IPS-20b (cell line): Measurements from ENCODE around the gene SCRN2.
A peak's percentile ranks its signal among the peaks of the same experiment; 100 is the strongest.

Experiments
- H3K27ac ChIP-seq: one replicate; pipeline ENCODE4 v1.5.1; 2013; ENCODE audit warnings: low read length
- H3K27me3 ChIP-seq: 2 replicates; pipeline ENCODE4 v1.6.1; 2013; ENCODE audit warnings: mild to moderate bottlenecking, low read length, inconsistent platforms; ENCODE audit not compliant: insufficient read depth
- H3K36me3 ChIP-seq: 2 replicates; pipeline ENCODE4 v1.6.1; 2013; ENCODE audit warnings: low read depth, mild to moderate bottlenecking, inconsistent platforms, low read length, moderate library complexity; ENCODE audit not compliant: insufficient read depth
- H3K4me1 ChIP-seq: 2 replicates; pipeline ENCODE4 v1.6.1; 2013; ENCODE audit warnings: mild to moderate bottlenecking, control low read depth, inconsistent platforms, low read length, moderate library complexity; ENCODE audit not compliant: insufficient read depth
- H3K4me3 ChIP-seq: 2 replicates; pipeline ENCODE4 v1.5.1; 2013; ENCODE audit warnings: mild to moderate bottlenecking, low read length, inconsistent platforms
- H3K9ac ChIP-seq: 2 replicates; pipeline ENCODE4 v1.6.1; 2013; ENCODE audit warnings: low read depth, mild to moderate bottlenecking, inconsistent platforms, low read length, moderate library complexity
- H3K9me3 ChIP-seq: 2 replicates; pipeline ENCODE4 v1.6.1; 2013; ENCODE audit warnings: mild to moderate bottlenecking, low read depth, low read length, inconsistent platforms; ENCODE audit not compliant: insufficient read depth

Gene SCRN2

DNA sequence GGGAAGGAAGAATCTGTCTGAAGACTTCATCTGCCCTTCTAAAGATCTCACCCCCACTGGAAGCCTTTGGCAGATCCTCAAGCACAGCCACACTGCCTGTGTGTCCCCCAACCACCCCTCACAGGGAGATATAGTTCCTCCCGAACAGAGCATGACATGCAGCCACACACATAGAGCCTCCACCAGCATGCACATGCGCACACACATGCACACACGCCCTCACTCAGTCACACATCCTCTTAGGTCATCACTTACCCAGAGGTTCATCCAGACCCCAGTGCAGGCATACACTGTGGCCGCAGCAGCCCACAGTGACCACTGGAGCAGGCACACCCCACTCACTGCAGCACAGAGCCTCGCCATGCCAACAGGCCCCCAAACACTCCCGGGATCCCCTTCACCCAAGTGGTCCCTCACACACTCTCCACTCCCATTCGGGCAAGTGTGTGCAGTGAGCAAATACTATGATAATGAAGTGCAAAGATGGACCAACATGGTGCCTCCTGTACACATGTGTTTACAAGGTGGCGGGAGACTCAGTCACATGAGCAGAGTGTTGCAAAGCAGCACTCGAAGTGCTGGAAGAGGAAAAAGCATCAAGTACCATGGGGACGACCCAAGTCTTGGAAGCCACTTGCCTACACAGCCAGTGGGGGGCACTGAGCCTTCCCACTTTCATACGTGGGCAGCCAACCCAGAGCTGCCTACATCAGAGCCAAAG lies 26.9 kb upstream of the SCRN2 start:
- peaks cover 71% of the 10 kb centered on the region for H3K27me3 ChIP-seq
- H3K9ac ChIP-seq, result no peak overlapping the region
- H3K4me3 ChIP-seq, result no peak overlapping the region
- H3K4me1 ChIP-seq, result peaks cover 9% of the 10 kb centered on the region; the same call in 1 of the 2 replicates
- H3K27ac ChIP-seq, result no peak overlapping the region
- no peaks in the 10 kb centered on the region for H3K9me3 ChIP-seq
- H3K36me3 ChIP-seq, result no peaks in the 10 kb centered on the region

GRCh38 chr17:47866941-47867340 lies 25.9 kb upstream of the SCRN2 start:
- H3K4me1 ChIP-seq, result peaks cover 9% of the 10 kb centered on the region; the same call in 1 of the 2 replicates
- H3K27ac ChIP-seq, result no peak overlapping the region
- H3K4me3 ChIP-seq, result no peak overlapping the region
- no peak overlapping the region for H3K9ac ChIP-seq
- H3K27me3 ChIP-seq, result peaks cover 67% of the 10 kb centered on the region
- H3K9me3 ChIP-seq, result no peaks in the 10 kb centered on the region
- H3K36me3 ChIP-seq, result no peaks in the 10 kb centered on the region

DNA sequence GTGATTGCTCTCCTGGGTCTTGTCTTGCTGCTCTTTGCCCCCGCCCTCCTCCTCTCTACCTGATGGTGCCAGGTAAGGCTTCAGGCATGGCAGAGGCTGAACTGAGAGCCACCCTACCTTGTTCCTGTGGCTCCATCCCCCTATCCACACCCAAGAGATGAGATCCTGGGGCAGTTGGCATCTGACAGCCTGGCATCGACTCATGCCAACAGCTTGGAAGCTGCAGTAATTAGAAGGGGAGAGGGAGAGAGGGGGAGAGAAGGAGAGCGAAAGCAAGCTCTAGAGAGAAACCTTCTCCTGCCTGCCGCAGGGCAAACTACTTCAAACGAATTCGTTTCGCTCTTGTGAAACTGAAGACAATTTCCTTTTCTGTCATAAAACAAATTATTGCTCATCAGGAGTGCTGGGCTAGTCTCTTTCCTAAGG lies 23.7 kb upstream of the SCRN2 start:
- Histone ChIP-seq H3K9ac (no peak overlapping the region), H3K27ac (no peak overlapping the region), H3K27me3 (peaks cover 50% of the 10 kb centered on the region), H3K9me3 (no peaks in the 10 kb centered on the region), H3K36me3 (no peaks in the 10 kb centered on the region), H3K4me3 (no peak overlapping the region), H3K4me1 (peaks cover under 1% of the 10 kb centered on the region; the same call in 1 of the 2 replicates)

DNA sequence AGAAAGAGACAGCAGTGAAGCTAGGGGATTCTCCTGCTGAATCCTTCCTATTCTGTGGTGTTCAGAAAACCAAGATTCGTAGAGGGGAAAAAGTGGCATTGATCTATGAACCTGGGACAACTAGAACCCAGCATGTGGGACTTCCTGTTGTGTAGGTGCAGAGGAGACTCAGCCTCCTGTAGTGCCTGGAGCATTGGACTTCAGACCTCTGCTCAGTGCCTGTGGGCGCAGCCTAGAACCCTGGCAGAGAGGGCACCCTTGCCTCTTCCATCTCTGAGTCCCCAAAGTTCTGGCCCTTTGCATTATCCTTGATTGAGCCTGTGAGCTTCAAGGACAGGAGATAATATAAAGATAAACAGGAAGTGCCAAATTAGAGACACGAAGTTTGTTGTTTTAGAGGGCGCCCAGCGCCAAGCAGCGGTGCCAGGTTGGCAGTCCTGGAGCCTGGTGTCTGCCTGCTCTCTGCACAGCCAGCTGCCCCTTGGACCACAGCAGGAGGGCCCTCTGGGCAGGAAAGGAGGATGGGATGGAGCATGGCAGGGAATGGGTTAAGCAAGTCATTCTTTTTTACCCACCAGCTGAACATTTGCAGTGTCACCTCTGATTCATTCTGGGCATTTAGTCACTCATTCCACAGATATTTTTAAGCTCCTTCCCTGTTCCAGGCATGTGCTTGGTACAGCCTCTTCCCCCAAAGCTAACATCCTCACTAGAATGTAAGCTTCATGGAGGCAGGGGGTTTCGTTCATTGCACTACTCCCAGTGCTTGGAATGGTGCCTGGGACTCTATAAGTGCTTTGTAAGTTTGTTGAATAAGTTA lies 21.8 kb upstream of the SCRN2 start:
- Histone ChIP-seq H3K27ac (no peak overlapping the region), H3K9ac (no peak overlapping the region), H3K27me3 (peaks cover 48% of the 10 kb centered on the region), H3K4me3 (no peak overlapping the region), H3K4me1 (no peaks in the 10 kb centered on the region), H3K36me3 (no peaks in the 10 kb centered on the region), H3K9me3 (no peaks in the 10 kb centered on the region)

- Histone ChIP-seq H3K9ac (no peak overlapping the region), H3K4me1 (no peaks in the 10 kb centered on the region), H3K27ac (no peak overlapping the region), H3K36me3 (no peaks in the 10 kb centered on the region), H3K27me3 (peaks cover 46% of the 10 kb centered on the region), H3K9me3 (no peaks in the 10 kb centered on the region), H3K4me3 (no peak overlapping the region)
Measured at GRCh38 chr17:47860386-47860785, 19.3 kb upstream of the SCRN2 start.

- H3K4me3 ChIP-seq, result no peak overlapping the region
- no peaks in the 10 kb centered on the region for H3K36me3 ChIP-seq
- H3K9me3 ChIP-seq, result no peaks in the 10 kb centered on the region
- no peaks in the 10 kb centered on the region for H3K4me1 ChIP-seq
- H3K27me3 ChIP-seq, result peaks cover 64% of the 10 kb centered on the region
- H3K9ac ChIP-seq, result no peak overlapping the region
- H3K27ac ChIP-seq, result no peak overlapping the region
Measured at GRCh38 chr17:47857551-47858455, 16.7 kb upstream of the SCRN2 start.

DNA sequence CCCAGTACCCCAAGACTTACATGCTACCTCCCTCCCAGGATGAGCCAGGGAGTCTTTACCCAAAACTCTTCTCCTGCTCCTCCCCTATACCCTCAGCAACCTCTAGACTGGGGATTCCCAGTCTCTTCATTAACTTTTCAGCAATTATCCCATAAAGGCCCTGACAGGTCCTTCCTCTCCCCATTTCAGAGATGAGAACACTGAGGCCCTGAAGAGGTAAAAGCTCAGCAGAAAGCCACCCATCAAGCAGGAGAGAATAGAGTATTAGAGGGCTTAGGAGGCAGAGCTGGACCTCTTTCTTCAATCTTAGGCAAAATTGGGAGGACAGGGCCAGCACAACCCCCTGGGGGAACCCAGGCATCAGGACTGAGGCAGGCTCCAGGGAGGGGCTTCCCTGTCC lies 15.8 kb upstream of the SCRN2 start:
- Histone ChIP-seq H3K36me3 (no peaks in the 10 kb centered on the region), H3K9me3 (no peaks in the 10 kb centered on the region), H3K4me1 (peaks cover 8% of the 10 kb centered on the region; the same call in 1 of the 2 replicates), H3K27me3 (peaks cover 74% of the 10 kb centered on the region), H3K4me3 (no peak overlapping the region), H3K27ac (no peak overlapping the region), H3K9ac (no peak overlapping the region)

DNA sequence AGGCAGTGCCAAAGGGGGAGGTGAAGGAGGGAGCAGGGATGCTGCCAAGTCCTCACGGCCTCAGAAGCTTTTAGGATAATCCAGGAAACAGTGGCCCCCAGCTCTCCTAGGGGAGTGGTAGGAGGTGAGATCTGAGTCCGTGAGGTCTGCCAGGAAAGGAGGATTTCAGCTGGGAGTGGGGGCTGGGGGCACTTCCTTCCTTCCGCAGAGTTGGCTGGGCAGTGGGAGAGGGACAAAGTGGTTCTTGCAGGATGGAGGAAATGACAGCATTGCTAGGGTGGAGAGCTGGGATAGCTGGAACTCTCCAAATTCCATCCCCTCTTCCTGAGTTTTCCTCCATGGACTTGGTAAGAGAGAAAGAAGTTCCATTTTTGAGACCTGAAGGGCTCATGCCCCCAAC lies 14.7 kb upstream of the SCRN2 start:
- no peaks in the 10 kb centered on the region for H3K9me3 ChIP-seq
- peaks cover 8% of the 10 kb centered on the region; the same call in 1 of the 2 replicates for H3K4me1 ChIP-seq
- no peak overlapping the region for H3K9ac ChIP-seq
- no peaks in the 10 kb centered on the region for H3K36me3 ChIP-seq
- no peak overlapping the region for H3K27ac ChIP-seq
- H3K27me3 ChIP-seq, result peaks cover 84% of the 10 kb centered on the region
- no peak overlapping the region for H3K4me3 ChIP-seq

- H3K27ac ChIP-seq, result no peak overlapping the region
- H3K9ac ChIP-seq, result no peak overlapping the region
- peaks cover 8% of the 10 kb centered on the region; the same call in 1 of the 2 replicates for H3K4me1 ChIP-seq
- no peaks in the 10 kb centered on the region for H3K36me3 ChIP-seq
- H3K27me3 ChIP-seq, result peaks cover 90% of the 10 kb centered on the region
- H3K9me3 ChIP-seq, result no peaks in the 10 kb centered on the region
- H3K4me3 ChIP-seq, result no peak overlapping the region
Measured at GRCh38 chr17:47853616-47854015, 12.5 kb upstream of the SCRN2 start.

GRCh38 chr17:47852113-47852949 lies 11.3 kb upstream of the SCRN2 start:
- peak overlapping the region; percentile 74 for H3K4me3 ChIP-seq
- H3K9me3 ChIP-seq, result no peaks in the 10 kb centered on the region
- peaks cover 97% of the 10 kb centered on the region for H3K27me3 ChIP-seq
- no peak overlapping the region for H3K9ac ChIP-seq
- H3K27ac ChIP-seq, result no peak overlapping the region
- H3K4me1 ChIP-seq, result peaks cover 8% of the 10 kb centered on the region; the same call in 1 of the 2 replicates
- no peaks in the 10 kb centered on the region for H3K36me3 ChIP-seq

DNA sequence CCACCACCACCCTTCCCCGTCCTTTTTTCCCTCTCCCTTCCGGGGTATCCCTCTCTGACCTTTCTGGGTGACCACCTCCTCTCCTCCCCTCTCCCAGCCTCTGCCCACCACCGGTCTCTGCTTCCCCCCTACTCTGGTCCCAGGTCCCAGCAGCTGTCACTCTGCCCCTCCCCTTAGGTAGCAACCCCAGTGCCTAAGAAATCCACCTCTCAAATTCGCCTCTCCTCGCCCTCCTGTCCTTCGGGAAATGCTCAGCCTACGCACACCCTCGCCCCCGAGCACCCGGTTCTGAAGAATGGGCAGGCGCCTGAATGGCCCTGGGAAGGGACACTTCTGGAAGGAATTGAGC lies 10.7 kb upstream of the SCRN2 start:
- H3K27ac ChIP-seq, result no peak overlapping the region
- H3K4me3 ChIP-seq, result peak overlapping the region; percentile 74
- peaks cover 100% of the 10 kb centered on the region for H3K27me3 ChIP-seq
- no peak overlapping the region for H3K9ac ChIP-seq
- H3K9me3 ChIP-seq, result no peaks in the 10 kb centered on the region
- peaks cover 8% of the 10 kb centered on the region; the same call in 1 of the 2 replicates for H3K4me1 ChIP-seq
- no peaks in the 10 kb centered on the region for H3K36me3 ChIP-seq
